ENCODE data around the gene EFNA5. TPM values are rescaled to one million over a fixed set of nuclear protein-coding genes. Genes with fewer than 3 reads are reported as not detected.
A peak's percentile ranks its signal among the peaks of the same experiment; 100 is the strongest.

Gene EFNA5
- total and polyA plus RNA-seq, 7 donors: 0.32 to 5.4 (median 2.1) TPM

GRCh38 chr5:107675201-107675600 lies 4.5 kb upstream of the EFNA5 start:
- DNase-seq (no peak), ATAC-seq (no peak)
- Histone ChIP-seq H3K4me1 (peaks cover 8% of the 10 kb centered on the region), H3K4me3 (no peak overlapping the region), H3K27ac (no peak overlapping the region), H3K27me3 (ENCODE audit: insufficient read depth in 3 of 3, low read length in 2 of 3) (peaks cover 0 to 15% (median 3%) of the 10 kb centered on the region in 3 donors), H3K9me3 (no peaks in the 10 kb centered on the region), H3K36me3 (ENCODE audit: insufficient read depth in 1 of 2, low read depth in 1 of 2) (no peaks in the 10 kb centered on the region)
- TF ChIP-seq CTCF (IDR thresholded peaks at IDR 0.05): no peak
- 73 to 74% (median 73%) methylated on average over 9 of the region's 9 CpGs for WGBS, 3 donors
- intact Hi-C loops (cut with DNase I): loop anchor here in 1 of 2 donors (10.0 kb wide), 2 partner anchors 100 to 1410 kb away; no protein-coding TSS in a partner anchor

- DNase-seq (no peak), ATAC-seq (no peak)
- Histone ChIP-seq H3K36me3 (ENCODE audit: insufficient read depth in 1 of 2, low read depth in 1 of 2) (no peaks in the 10 kb centered on the region), H3K27me3 (ENCODE audit: insufficient read depth in 3 of 3, low read length in 2 of 3) (peaks cover 0 to 21% (median 4%) of the 10 kb centered on the region in 3 donors), H3K4me1 (peaks cover 11% of the 10 kb centered on the region), H3K27ac (no peak overlapping the region), H3K9me3 (no peaks in the 10 kb centered on the region), H3K4me3 (no peak overlapping the region)
- TF ChIP-seq CTCF (IDR thresholded peaks at IDR 0.05): no peak
- intact Hi-C loops (cut with DNase I): loop anchor here in 1 of 2 donors (5.0 to 10.0 kb wide), 3 partner anchors 100 to 1410 kb away; no protein-coding TSS in a partner anchor
- WGBS, 3 donors: 85 to 91% (median 91%) methylated on average over 4 of the region's 4 CpGs
These were observed 3.9 kb upstream of the EFNA5 start for GRCh38 chr5:107674655-107675054.

DNA sequence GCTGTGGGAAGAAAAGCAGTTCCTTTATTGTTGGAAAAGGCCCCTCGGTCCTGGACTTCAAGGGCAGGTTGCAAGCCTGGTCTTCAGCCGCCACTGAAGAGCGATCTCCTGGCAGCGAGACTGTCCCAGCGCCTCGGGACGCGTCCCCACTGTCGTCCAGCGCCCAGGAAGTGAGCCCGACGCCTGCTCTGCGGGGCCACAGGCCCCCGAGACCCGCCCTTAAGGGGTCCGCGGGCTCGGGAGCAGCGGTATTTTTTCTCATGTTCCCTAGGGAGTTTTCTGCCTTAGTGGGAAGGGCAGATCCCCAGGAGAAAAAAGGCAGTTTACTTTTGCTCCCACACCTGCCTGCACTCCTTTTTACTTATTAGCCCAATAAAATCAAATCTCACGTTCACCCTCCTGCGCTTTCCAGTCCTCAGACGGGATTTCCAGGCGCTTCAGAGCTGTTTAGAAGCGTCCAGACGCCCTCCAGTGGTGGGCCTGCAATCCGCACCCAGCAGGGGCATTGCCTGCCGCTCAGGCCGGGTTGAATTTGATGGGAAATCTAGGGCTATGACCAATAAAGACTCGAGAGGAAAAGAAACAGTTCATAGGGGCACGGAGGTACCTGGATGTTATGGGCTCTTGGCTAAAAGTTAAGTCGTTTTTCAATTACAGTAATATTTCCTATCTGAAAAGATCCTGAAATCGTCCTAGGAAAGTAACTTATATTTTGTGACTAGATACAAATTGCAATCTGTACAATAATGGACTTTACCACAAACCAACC lies 2.8 kb upstream of the EFNA5 start:
- Histone ChIP-seq H3K27me3 (ENCODE audit: insufficient read depth in 3 of 3, low read length in 2 of 3) (peaks cover 0 to 32% (median 7%) of the 10 kb centered on the region in 3 donors), H3K36me3 (ENCODE audit: insufficient read depth in 1 of 2, low read depth in 1 of 2) (no peaks in the 10 kb centered on the region), H3K4me1 (peaks cover 11% of the 10 kb centered on the region), H3K4me3 (peak overlapping the region; percentile 71), H3K27ac (no peak overlapping the region), H3K9me3 (no peaks in the 10 kb centered on the region)
- intact Hi-C loops (cut with DNase I): loop anchor here in 1 of 2 donors (5.0 to 10.0 kb wide), 3 partner anchors 99 to 1409 kb away; no protein-coding TSS in a partner anchor
- peak; percentile 94 for TF ChIP-seq CTCF (IDR thresholded peaks at IDR 0.05)
- peak; percentile 74 to 86 (median 80) for ATAC-seq
- WGBS, 3 donors: 2 to 3% (median 2%) methylated on average over 31 to 32 of the region's 32 CpGs
- DNase-seq: peak; percentile 83 to 91

GRCh38 chr5:107673039-107673367 lies 2.3 kb upstream of the EFNA5 start:
- ATAC-seq (peak in 2 of 4 donors; percentile 3 to 5), DNase-seq (no peak)
- no peak for TF ChIP-seq CTCF (IDR thresholded peaks at IDR 0.05)
- intact Hi-C loops (cut with DNase I): loop anchor here in 1 of 2 donors (5.0 to 10.0 kb wide), 3 partner anchors 98 to 1408 kb away; no protein-coding TSS in a partner anchor
- Histone ChIP-seq H3K4me1 (peaks cover 11% of the 10 kb centered on the region), H3K4me3 (peak overlapping the region; percentile 71), H3K36me3 (ENCODE audit: insufficient read depth in 1 of 2, low read depth in 1 of 2) (no peaks in the 10 kb centered on the region), H3K27me3 (ENCODE audit: insufficient read depth in 3 of 3, low read length in 2 of 3) (peaks cover 0 to 34% (median 7%) of the 10 kb centered on the region in 3 donors), H3K9me3 (no peaks in the 10 kb centered on the region), H3K27ac (no peak overlapping the region)
- WGBS, 3 donors: 0 to 1% (median 0%) methylated on average over 11 of the region's 11 CpGs

All from psoas muscle (tissue), 8 donors.